Psoas muscle (tissue), 8 donors: ENCODE results near the gene CPE. TPM values are rescaled to one million over a fixed set of nuclear protein-coding genes. Genes with fewer than 3 reads are reported as not detected.

Experiments used
- ATAC-seq, 4 donors: fragments of 200-7000 bp; cut with Tn5 transposase; one replicate each; pipeline ENCODE4 v1.9.1; 2020; ENCODE audit warnings: moderate library complexity in 3 of 4, mild to moderate bottlenecking in 2 of 4
- DNase-seq, 2 donors: peaks; one replicate each; pipeline ENCODE4 v3.0.0-alpha.2; 2020
- H3K27ac ChIP-seq: fragments of 200-600 bp; one replicate; pipeline ENCODE4 v1.8.0; 2022
- H3K27me3 ChIP-seq, 3 donors: fragments of 200-600 bp in 1 of 3; one replicate each; pipeline versions ENCODE4 v1.6.1 to v1.8.0; 2013 to 2022; ENCODE audit warnings: low read length in 2 of 3, mild to moderate bottlenecking in 2 of 3, moderate library complexity in 1 of 3; ENCODE audit not compliant: insufficient read depth in 3 of 3
- H3K36me3 ChIP-seq, 2 donors: fragments of 200-600 bp in 1 of 2; one replicate each; pipeline versions ENCODE4 v1.6.1 to v1.8.0; 2013 to 2022; ENCODE audit warnings: low read depth in 1 of 2, mild to moderate bottlenecking in 1 of 2, moderate library complexity in 1 of 2; ENCODE audit not compliant: insufficient read depth in 1 of 2
- H3K4me1 ChIP-seq: fragments of 200-600 bp; one replicate; pipeline ENCODE4 v1.8.0; 2022
- H3K4me3 ChIP-seq: fragments of 200-600 bp; one replicate; pipeline ENCODE4 v1.8.0; 2022; ENCODE audit warnings: mild to moderate bottlenecking
- H3K9me3 ChIP-seq: fragments of 200-600 bp; one replicate; pipeline ENCODE4 v1.8.0; 2022
- CTCF ChIP-seq: fragments of 200-600 bp; IDR thresholded peaks from one replicate; pipeline ENCODE4 v1.8.0; 2022; ENCODE audit warnings: antibody characterized with exemption
- WGBS, 3 donors: extraction: QIAGEN DNeasy Blood & Tissue Kit; methylation state at CpG; one replicate each; pipeline versions ENCODE4 v1.1.6 to v1.1.7; 2013; 5-methylcytosine and 5-hydroxymethylcytosine counted together
- intact Hi-C, 2 donors: fragments of 100-400 bp; cut with DNase I; formaldehyde crosslinking; loops; one replicate each; pipeline versions ENCODE4 v1.11.0 to v1.14.2; 2022
- polyA plus RNA-seq, 3 donors: library from polyadenylated mRNA; stranded (reverse); fragments of 200-250 nt; gene quantifications; one replicate each; pipeline ENCODE4 v1.2.3, GENCODE V29; 2013
- total RNA-seq, 4 donors: library from RNA; stranded (reverse); fragmentation: NEBNext Ultra II Directional in 2 of 4; extraction: Animal tissue kit (Norgen Biotek cat#: 25700) in 2 of 4; gene quantifications; one replicate each; pipeline versions ENCODE4 v1.2.1 to v1.2.4, GENCODE V29; 2021 to 2023
- donor health status: healthy with polysubstance abuse.
- donor health status: DM: no; HTN: no; CAD: no; lungs with moderate emphysema.
- donor health status: Bipolar disorder and iron deficiency.
- donor health status: healthy.
- donor health status: DM: yes; HTN: yes; CAD: no.
- donor health status: DM: no; HTN: no; CAD: no.
- donor health status: DM: no; HTN: no; CAD: no.
- donor health status: DM: yes; HTN: yes; CAD: no.

Gene CPE
- total and polyA plus RNA-seq, 7 donors, result 9.4 to 34.8 (median 12.2) TPM

- Histone ChIP-seq H3K27ac (no peak overlapping the region), H3K4me3 (no peak overlapping the region), H3K4me1 (no peaks in the 10 kb centered on the region), H3K27me3 (peaks cover 0 to 1% (median 0%) of the 10 kb centered on the region in 3 donors), H3K9me3 (no peaks in the 10 kb centered on the region), H3K36me3 (no peaks in the 10 kb centered on the region)
- ATAC-seq (no peak), DNase-seq (no peak)
- 37 to 45% (median 40%) methylated on average over 4 of the region's 4 CpGs for WGBS, 3 donors
- intact Hi-C loops, result no loop called here
- no peak for TF ChIP-seq CTCF
Observed at GRCh38 chr4:165520086-165520485, 141.3 kb downstream of the CPE start.

DNA sequence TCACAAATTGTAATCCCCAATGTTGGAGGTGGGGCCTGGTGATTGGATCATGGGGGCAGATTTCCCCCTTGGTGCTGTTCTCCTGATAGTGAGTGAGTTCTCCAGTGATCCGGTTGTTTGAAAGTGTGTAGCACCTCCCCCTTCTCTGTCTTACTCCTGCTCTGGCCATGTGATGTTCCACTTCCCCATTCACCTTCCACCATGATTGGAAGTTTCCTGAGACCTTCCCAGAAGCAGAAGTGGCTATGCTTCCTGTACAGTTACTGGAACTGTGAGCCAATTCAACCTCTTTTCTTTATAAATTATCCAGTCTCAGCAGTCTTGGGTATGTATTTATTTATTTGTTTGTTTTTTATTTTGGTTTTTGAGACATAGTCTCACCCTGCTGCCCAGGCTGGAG lies 143.2 kb downstream of the CPE start:
- no peak for TF ChIP-seq CTCF
- no peak for ATAC-seq

DNA sequence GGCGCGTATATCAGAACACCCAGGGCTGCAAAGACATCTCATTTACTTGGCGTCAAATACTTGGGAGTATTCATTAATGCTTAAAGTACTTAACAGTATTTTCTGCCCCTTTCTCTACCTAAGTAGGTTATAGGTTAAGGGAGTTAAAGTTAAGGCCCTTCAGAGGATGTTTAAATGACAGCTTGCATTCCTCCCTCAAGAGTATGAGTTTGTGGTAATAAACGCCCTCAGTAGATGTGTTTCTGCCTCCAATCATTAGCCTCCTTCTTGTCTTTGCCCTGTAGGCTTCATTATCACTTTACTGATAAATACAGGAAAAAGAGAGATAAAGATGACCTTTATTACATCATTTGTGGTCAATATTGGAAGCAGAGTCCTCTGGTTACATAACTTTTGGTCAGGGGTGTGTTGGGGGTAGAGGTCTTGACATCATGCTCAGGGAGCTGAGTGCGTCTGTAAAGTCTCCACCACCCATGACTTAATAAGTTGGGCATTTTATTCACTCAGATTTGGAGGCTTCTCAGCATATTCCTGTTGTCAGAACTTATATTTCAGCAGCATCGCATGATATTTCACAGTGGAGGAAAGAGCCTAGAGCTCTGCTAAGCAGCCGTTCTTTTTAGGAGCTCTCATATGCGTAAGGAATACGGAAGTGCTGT lies 145.9 kb downstream of the CPE start:
- WGBS, 3 donors, result 88 to 92% (median 88%) methylated on average over 9 of the region's 9 CpGs
- no peak for TF ChIP-seq CTCF
- no peaks in the 10 kb centered on the region for H3K36me3 ChIP-seq
- ATAC-seq (no peak), DNase-seq (no peak)
- H3K4me1 ChIP-seq, result no peaks in the 10 kb centered on the region
- no peak overlapping the region for H3K4me3 ChIP-seq
- no peaks in the 10 kb centered on the region for H3K27me3 ChIP-seq
- no peak overlapping the region for H3K27ac ChIP-seq
- intact Hi-C loops, result no loop called here
- H3K9me3 ChIP-seq, result no peaks in the 10 kb centered on the region

More for the DNA sequence above, 143.2 kb downstream of the CPE start:
- no peaks in the 10 kb centered on the region for H3K9me3 ChIP-seq
- no peak overlapping the region for H3K27ac ChIP-seq
- DNase-seq, result no peak
- no peaks in the 10 kb centered on the region for H3K4me1 ChIP-seq
- H3K27me3 ChIP-seq, result no peaks in the 10 kb centered on the region
- no peaks in the 10 kb centered on the region for H3K36me3 ChIP-seq
- 68 to 83% (median 81%) methylated on average over 1 of the region's 1 CpG for WGBS, 3 donors
- intact Hi-C loops, result no loop called here
- H3K4me3 ChIP-seq, result no peak overlapping the region

- intact Hi-C loops, result no loop called here
- H3K36me3 ChIP-seq, result no peaks in the 10 kb centered on the region
- H3K4me3 ChIP-seq, result no peak overlapping the region
- no peak for TF ChIP-seq CTCF
- no peaks in the 10 kb centered on the region for H3K9me3 ChIP-seq
- whole genome bisulfite sequencing, 3 donors, result 55 to 63% (median 58%) methylated on average over 4 of the region's 4 CpGs
- no peaks in the 10 kb centered on the region for H3K4me1 ChIP-seq
- no peak for DNase-seq
- no peak overlapping the region for H3K27ac ChIP-seq
- peaks cover 0 to 2% (median 0%) of the 10 kb centered on the region in 3 donors for H3K27me3 ChIP-seq
- ATAC-seq, result no peak
Observed at GRCh38 chr4:165532976-165533375, 154.2 kb downstream of the CPE start.
